SH-SY5Y (cell line): Measurements from ENCODE around the gene MINDY1.

ENCODE experiments used
- GATA2 ChIP-seq: IDR thresholded peaks from 2 replicates; pipeline ENCODE4 v1.6.1; 2011; ENCODE audit warnings: mild to moderate bottlenecking, low read depth, low read length
- GATA3 ChIP-seq: IDR thresholded peaks from 2 replicates; pipeline ENCODE4 v1.6.1; 2011; ENCODE audit warnings: low read depth, mild to moderate bottlenecking, low read length, moderate library complexity

GRCh38 chr1:150999926-151000325 is 6.8 kb downstream of the MINDY1 start:
- TF ChIP-seq GATA3 = no peak
- TF ChIP-seq GATA2 = no peak
